Amniotic stem cell (primary cell): ENCODE measurements around the gene USP16.
"Not testable (repeated sequence)": the region's sequence is repeated elsewhere in the genome, so short reads cannot be mapped to it uniquely, and the experiment has no call there.

ENCODE experiments used
- DNase-seq: peaks from one replicate; lab custom pipeline; 2025; lab: John Stamatoyannopoulos, UW

USP16 gene

GRCh38 chr21:29024474-29025327 lies at the start of gene USP16:
Gene USP16 (plus strand): TSS chr21:29024668. CDS start chr21:29027914, 3,246 bp downstream.
- DNase-seq, result peak; percentile 90

GRCh38 chr21:28975397-28975796 lies 49.1 kb upstream of the USP16 start:
- DNase-seq, result no peak

- DNase-seq, result no peak
Observed at GRCh38 chr21:28979092-28979491, 45.4 kb upstream of the USP16 start.

GRCh38 chr21:28982637-28983036 lies 41.8 kb upstream of the USP16 start:
- DNase-seq, result no peak

- no peak for DNase-seq
Observed at GRCh38 chr21:28986677-28987076, 37.8 kb upstream of the USP16 start.

- not testable (repeated sequence) for DNase-seq
Observed at GRCh38 chr21:28988146-28988545, 36.3 kb upstream of the USP16 start.

GRCh38 chr21:28991861-28992525 lies 32.5 kb upstream of the USP16 start:
- no peak for DNase-seq

GRCh38 chr21:28992526-28993292 lies 31.8 kb upstream of the USP16 start, which contains the start of gene LTN1:
Gene LTN1 (minus strand): TSS chr21:28992877. CDS start chr21:28992805, 72 bp downstream.
- DNase-seq, result peak; percentile 98

- no peak for DNase-seq
Observed at GRCh38 chr21:28993293-28993629, 31.2 kb upstream of the USP16 start.

GRCh38 chr21:29002442-29003144 lies 21.9 kb upstream of the USP16 start:
- peak; percentile 74 for DNase-seq

GRCh38 chr21:29005696-29006095 lies 18.8 kb upstream of the USP16 start:
- DNase-seq, result no peak

GRCh38 chr21:29007135-29007534 lies 17.3 kb upstream of the USP16 start:
- no peak for DNase-seq

GRCh38 chr21:29007810-29008209 lies 16.7 kb upstream of the USP16 start:
- DNase-seq, result no peak

- DNase-seq, result no peak
Observed at GRCh38 chr21:29008367-29008766, 16.1 kb upstream of the USP16 start.

GRCh38 chr21:29011236-29011635 lies 13.2 kb upstream of the USP16 start:
- DNase-seq, result not testable (repeated sequence)

GRCh38 chr21:29017639-29018237 lies 6.7 kb upstream of the USP16 start:
- no peak for DNase-seq

- no peak for DNase-seq
Observed at GRCh38 chr21:29018540-29018939, 5.9 kb upstream of the USP16 start.

GRCh38 chr21:29022166-29022565 lies 2.3 kb upstream of the USP16 start:
- DNase-seq, result no peak

- peak; percentile 12 for DNase-seq
Observed at GRCh38 chr21:29025328-29025713, 853 bp downstream of the USP16 start.

- DNase-seq, result no peak
Observed at GRCh38 chr21:29029524-29029923, 5.1 kb downstream of the USP16 start.

- DNase-seq, result no peak
Observed at GRCh38 chr21:29030909-29031308, 6.4 kb downstream of the USP16 start.

GRCh38 chr21:29033301-29033700 lies 8.8 kb downstream of the USP16 start:
- no peak for DNase-seq
